Lung (tissue), 12 donors: Measurements from ENCODE around the gene WTAP. TPM values are rescaled to one million over a fixed set of nuclear protein-coding genes. Genes with fewer than 3 reads are reported as not detected.
"Not testable (repeated sequence)": the region's sequence is repeated elsewhere in the genome, so short reads cannot be mapped to it uniquely, and the experiment has no call there.

Source experiments
- ATAC-seq: fragments of 200-7000 bp; cut with Tn5 transposase; one replicate; pipeline ENCODE4 v1.9.1; 2020; ENCODE audit warnings: moderate number of reproducible peaks; ENCODE audit not compliant: insufficient read depth, low FRiP score
- DNase-seq, 3 donors: peaks; one replicate each; pipeline ENCODE4 v3.0.0-alpha.2; 2013 to 2017
- H3K27ac ChIP-seq, 2 donors: one replicate each; pipeline ENCODE4 v1.5.1; 2013; ENCODE audit warnings: mild to moderate bottlenecking in 2 of 2, moderate library complexity in 2 of 2, control low read depth in 1 of 2, inconsistent platforms in 1 of 2, low read depth in 1 of 2, low read length in 1 of 2
- H3K27me3 ChIP-seq, 3 donors: one replicate each; pipeline ENCODE4 v1.5.1; 2013; ENCODE audit warnings: low read length in 2 of 3; ENCODE audit not compliant: control insufficient read depth in 3 of 3, insufficient read depth in 3 of 3
- H3K36me3 ChIP-seq, 4 donors: one replicate each; pipeline ENCODE4 v1.5.1; 2013; ENCODE audit warnings: low read length in 4 of 4, mild to moderate bottlenecking in 1 of 4, moderate library complexity in 1 of 4; ENCODE audit not compliant: control insufficient read depth in 4 of 4, insufficient read depth in 4 of 4
- H3K4me1 ChIP-seq, 5 donors: one replicate each; pipeline ENCODE4 v1.5.1; 2013; ENCODE audit warnings: low read length in 5 of 5, mild to moderate bottlenecking in 2 of 5, moderate library complexity in 1 of 5; ENCODE audit not compliant: control insufficient read depth in 5 of 5, insufficient read depth in 5 of 5
- H3K4me3 ChIP-seq: one replicate; pipeline ENCODE4 v1.5.1; 2013; ENCODE audit warnings: mild to moderate bottlenecking, control low read depth, moderate library complexity
- H3K9ac ChIP-seq, 2 donors: one replicate each; pipeline ENCODE4 v1.5.1; 2013; ENCODE audit warnings: low read length in 2 of 2, control low read depth in 1 of 2; ENCODE audit not compliant: insufficient read depth in 1 of 2
- H3K9me3 ChIP-seq, 4 donors: one replicate each; pipeline ENCODE4 v1.5.1; 2013; ENCODE audit warnings: low read length in 3 of 4, mild to moderate bottlenecking in 1 of 4, moderate library complexity in 1 of 4; ENCODE audit not compliant: control insufficient read depth in 4 of 4, insufficient read depth in 3 of 4
- CTCF ChIP-seq: IDR thresholded peaks from 2 replicates; pipeline ENCODE4 v1.5.1; 2012; ENCODE audit warnings: mild to moderate bottlenecking; ENCODE audit errors: control extremely low read depth, extremely low read depth
- WGBS, 2 donors: extraction: QIAGEN DNeasy Blood & Tissue Kit; methylation state at CpG; one replicate each; pipeline ENCODE4 v1.1.7; 2013; 5-methylcytosine and 5-hydroxymethylcytosine counted together
- polyA plus RNA-seq, 2 donors: library from polyadenylated mRNA; stranded (reverse); fragments of 200-250 nt; gene quantifications; one replicate each; pipeline ENCODE4 v1.2.1, GENCODE V29; 2013
- total RNA-seq, 2 donors: library from RNA; depleted of rRNA in 1 of 2; stranded (reverse); fragments of >200 nt in 1 of 2; gene quantifications; one replicate each; pipeline ENCODE4 v1.2.1, GENCODE V29; 2014 to 2021
- donor health status: control.
- donor health status: control.
- donor health status: Bipolar disorder and iron deficiency.
- donor health status: healthy.
- donor health status: DM: yes; HTN: yes; CAD: no.

Gene WTAP
- total and polyA plus RNA-seq, 4 donors: 70.8 to 145 (median 113) TPM

GRCh38 chr6:159689001-159689400 lies 38.3 kb upstream of the WTAP start:
- ATAC-seq (no peak), DNase-seq (no peak)
- no peak overlapping the region for H3K9ac ChIP-seq
- H3K27me3 ChIP-seq: no peaks in the 10 kb centered on the region
- 72% methylated on average over 6 of the region's 6 CpGs for WGBS, 2 donors
- H3K36me3 ChIP-seq: peaks cover 10 to 18% (median 13%) of the 10 kb centered on the region in 4 donors
- no peaks in the 10 kb centered on the region for H3K9me3 ChIP-seq
- peak overlapping the region; percentile 11 for H3K4me3 ChIP-seq
- peaks cover 4 to 20% (median 5%) of the 10 kb centered on the region in 5 donors for H3K4me1 ChIP-seq
- H3K27ac ChIP-seq: peak overlapping the region in 1 of 2 donors; percentile 42
- TF ChIP-seq CTCF: no peak

DNA sequence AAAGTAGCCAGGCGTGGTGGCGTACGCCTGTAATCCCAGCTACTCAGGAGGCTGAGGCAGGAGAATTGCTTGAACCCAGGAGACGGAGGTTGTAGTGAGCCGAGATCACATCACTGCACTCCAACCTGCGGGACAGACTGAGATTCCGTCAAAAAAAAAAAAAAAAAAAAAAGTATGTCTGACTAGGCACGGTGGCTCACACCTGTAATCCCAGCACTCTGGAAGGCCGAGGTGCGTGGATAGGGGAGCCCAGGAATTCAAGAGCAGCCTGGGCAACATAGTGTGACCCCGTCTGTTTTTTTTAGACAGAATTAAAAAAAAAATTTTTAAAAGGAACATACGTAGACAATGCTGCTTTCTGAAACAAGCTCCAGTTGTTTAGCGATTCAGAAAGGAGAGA lies 37.2 kb upstream of the WTAP start:
- not testable (repeated sequence) for H3K9ac ChIP-seq, H3K4me3 ChIP-seq, ATAC-seq, DNase-seq, H3K9me3 ChIP-seq, H3K27me3 ChIP-seq
- H3K27ac ChIP-seq: peak overlapping the region in 1 of 2 donors; percentile 44
- peaks cover 4 to 15% (median 12%) of the 10 kb centered on the region in 4 donors for H3K36me3 ChIP-seq
- H3K4me1 ChIP-seq: peaks cover 4 to 24% (median 9%) of the 10 kb centered on the region in 5 donors
- WGBS, 2 donors: 93 to 94% methylated on average over 13 of the region's 13 CpGs

DNA sequence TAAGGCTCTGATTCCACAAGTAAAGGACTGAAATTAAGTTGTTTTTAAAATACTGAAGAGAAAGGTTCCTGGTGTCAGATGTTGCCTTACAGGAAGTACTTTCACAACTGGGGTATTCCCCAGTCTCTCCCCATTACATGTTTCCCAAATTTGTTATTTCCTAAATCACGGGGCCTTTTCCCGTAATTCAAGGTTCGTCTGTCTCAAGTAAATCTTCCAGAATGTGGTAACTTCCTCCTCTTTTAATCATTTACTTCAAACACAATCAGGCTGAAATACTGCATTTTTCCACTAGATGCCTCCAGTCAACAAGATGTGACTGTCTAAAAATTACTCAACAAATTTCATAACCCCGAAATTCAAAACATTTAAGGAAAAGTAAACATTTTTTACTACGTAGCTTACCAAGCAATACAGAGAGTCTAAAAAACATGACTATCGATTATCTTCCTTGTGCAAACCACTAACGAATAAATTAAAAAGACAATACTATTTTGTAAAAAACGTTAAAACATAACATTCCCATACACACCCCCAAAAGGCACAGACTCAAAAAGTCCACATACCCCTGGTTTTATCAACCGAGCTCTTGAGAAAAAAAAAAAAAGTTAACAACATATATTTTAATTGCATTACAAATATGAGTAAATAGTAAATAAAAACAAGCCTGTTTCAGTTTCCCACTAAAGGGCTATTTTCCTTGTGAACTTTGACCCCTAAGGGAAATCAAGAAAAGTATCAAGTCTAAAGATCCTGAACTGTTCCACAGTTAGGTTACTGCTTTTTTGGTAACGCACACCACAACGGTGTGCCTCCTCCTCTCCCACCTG lies 36.0 kb upstream of the WTAP start:
- peak; percentile 63 for TF ChIP-seq CTCF
- Histone ChIP-seq H3K9ac (peak overlapping the region in 1 of 2 donors; percentile 75), H3K27ac (peak overlapping the region in 1 of 2 donors; percentile 99), H3K9me3 (no peaks in the 10 kb centered on the region), H3K36me3 (peaks cover 4 to 12% (median 7%) of the 10 kb centered on the region in 4 donors), H3K4me3 (peak overlapping the region; percentile 93), H3K27me3 (no peaks in the 10 kb centered on the region), H3K4me1 (peaks cover 4 to 24% (median 10%) of the 10 kb centered on the region in 5 donors)
- DNase-seq (peak in 2 of 3 donors; percentile 89 to 92), ATAC-seq (no peak)
- 9 to 16% methylated on average over 11 of the region's 11 CpGs for WGBS, 2 donors

- Histone ChIP-seq H3K27ac (peak overlapping the region; percentile 99), H3K4me1 (peaks cover 4 to 24% (median 9%) of the 10 kb centered on the region in 5 donors), H3K9ac (peak overlapping the region in 1 of 2 donors; percentile 75), H3K9me3 (no peaks in the 10 kb centered on the region), H3K4me3 (peak overlapping the region; percentile 93), H3K36me3 (peaks cover 4 to 12% (median 5%) of the 10 kb centered on the region in 4 donors), H3K27me3 (no peaks in the 10 kb centered on the region)
- ATAC-seq (no peak), DNase-seq (peak in 1 of 3 donors; percentile 18)
- no peak for TF ChIP-seq CTCF
- 24 to 47% methylated on average over 7 of the region's 7 CpGs for WGBS, 2 donors
Measured at GRCh38 chr6:159691963-159692287, 35.4 kb upstream of the WTAP start.
